Measurements from ENCODE around the gene OR10G7.

Gene OR10G7, protein sequence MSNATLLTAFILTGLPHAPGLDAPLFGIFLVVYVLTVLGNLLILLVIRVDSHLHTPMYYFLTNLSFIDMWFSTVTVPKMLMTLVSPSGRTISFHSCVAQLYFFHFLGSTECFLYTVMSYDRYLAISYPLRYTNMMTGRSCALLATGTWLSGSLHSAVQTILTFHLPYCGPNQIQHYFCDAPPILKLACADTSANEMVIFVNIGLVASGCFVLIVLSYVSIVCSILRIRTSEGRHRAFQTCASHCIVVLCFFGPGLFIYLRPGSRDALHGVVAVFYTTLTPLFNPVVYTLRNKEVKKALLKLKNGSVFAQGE

GRCh38 chr11:124041254-124041653 lies at the start of gene OR10G7:
TSS of gene OR10G7 (minus strand) at chr11:124041325. CDS start at chr11:124039001, 2,324 bp downstream.
- Histone ChIP-seq H3K4me1 (ENCODE audit: insufficient read depth, low read length) (no peaks in the 10 kb centered on the region), H3K36me3 (ENCODE audit: insufficient read depth, low read length) (no peaks in the 10 kb centered on the region), H3K9ac (ENCODE audit: low read depth, low read length) (no peak within 1 kb of the TSS), H3K9me3 (ENCODE audit: control insufficient read depth, insufficient read depth, low read length) (no peaks in the 10 kb centered on the region)

GRCh38 chr11:124085997-124086846 lies 45.1 kb upstream of the OR10G7 start:
- Histone ChIP-seq H3K9me3 (ENCODE audit: control insufficient read depth, insufficient read depth, low read length) (no peaks in the 10 kb centered on the region), H3K4me1 (ENCODE audit: insufficient read depth, low read length) (no peaks in the 10 kb centered on the region), H3K36me3 (ENCODE audit: insufficient read depth, low read length) (no peaks in the 10 kb centered on the region), H3K9ac (ENCODE audit: low read depth, low read length) (no peak overlapping the region)

- Histone ChIP-seq H3K9ac (ENCODE audit: low read depth, low read length) (no peak overlapping the region), H3K9me3 (ENCODE audit: control insufficient read depth, insufficient read depth, low read length) (no peaks in the 10 kb centered on the region), H3K36me3 (ENCODE audit: insufficient read depth, low read length) (no peaks in the 10 kb centered on the region), H3K4me1 (ENCODE audit: insufficient read depth, low read length) (peaks cover 5% of the 10 kb centered on the region; the same call in 1 of the 2 replicates)
Observed at GRCh38 chr11:124085583-124085982, 44.5 kb upstream of the OR10G7 start.

GRCh38 chr11:124082371-124082770 lies 41.2 kb upstream of the OR10G7 start:
- Histone ChIP-seq H3K9me3 (ENCODE audit: control insufficient read depth, insufficient read depth, low read length) (no peaks in the 10 kb centered on the region), H3K36me3 (ENCODE audit: insufficient read depth, low read length) (no peaks in the 10 kb centered on the region), H3K9ac (ENCODE audit: low read depth, low read length) (no peak overlapping the region), H3K4me1 (ENCODE audit: insufficient read depth, low read length) (peaks cover 8% of the 10 kb centered on the region; the same call in 1 of the 2 replicates)

GRCh38 chr11:124081483-124081882 lies 40.4 kb upstream of the OR10G7 start:
- H3K36me3 ChIP-seq (ENCODE audit: insufficient read depth, low read length) = no peaks in the 10 kb centered on the region
- no peak overlapping the region for H3K9ac ChIP-seq (ENCODE audit: low read depth, low read length)
- peaks cover 8% of the 10 kb centered on the region; the same call in 1 of the 2 replicates for H3K4me1 ChIP-seq (ENCODE audit: insufficient read depth, low read length)
- H3K9me3 ChIP-seq (ENCODE audit: control insufficient read depth, insufficient read depth, low read length) = no peaks in the 10 kb centered on the region

GRCh38 chr11:124080327-124081001 lies 39.3 kb upstream of the OR10G7 start:
- Histone ChIP-seq H3K36me3 (ENCODE audit: insufficient read depth, low read length) (no peaks in the 10 kb centered on the region), H3K4me1 (ENCODE audit: insufficient read depth, low read length) (peaks cover 8% of the 10 kb centered on the region; the same call in 1 of the 2 replicates), H3K9me3 (ENCODE audit: control insufficient read depth, insufficient read depth, low read length) (no peaks in the 10 kb centered on the region), H3K9ac (ENCODE audit: low read depth, low read length) (no peak overlapping the region)

- Histone ChIP-seq H3K9me3 (ENCODE audit: control insufficient read depth, insufficient read depth, low read length) (no peaks in the 10 kb centered on the region), H3K36me3 (ENCODE audit: insufficient read depth, low read length) (no peaks in the 10 kb centered on the region), H3K4me1 (ENCODE audit: insufficient read depth, low read length) (peaks cover 8% of the 10 kb centered on the region; the same call in 1 of the 2 replicates), H3K9ac (ENCODE audit: low read depth, low read length) (no peak overlapping the region)
Observed at GRCh38 chr11:124079631-124080326, 38.7 kb upstream of the OR10G7 start.

DNA sequence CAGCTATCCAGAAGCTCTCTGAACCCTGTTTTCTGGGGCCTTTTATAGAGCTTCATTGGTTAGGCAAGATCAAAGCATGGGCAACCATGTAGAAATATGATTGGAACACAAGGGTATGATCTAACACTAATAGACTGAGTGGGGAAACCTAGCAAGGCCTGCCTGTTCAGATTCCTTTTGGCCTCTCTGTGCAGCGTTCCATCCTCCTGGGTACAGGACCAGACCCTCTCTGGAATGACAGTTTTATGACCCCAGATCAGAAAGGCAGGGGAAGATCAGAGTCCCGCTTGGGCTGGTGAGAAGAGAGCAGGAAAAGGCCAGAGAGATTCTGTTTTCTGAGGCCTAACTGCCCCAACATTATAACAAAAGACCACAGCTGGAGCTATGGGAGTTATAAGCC lies 37.5 kb upstream of the OR10G7 start:
- H3K9ac ChIP-seq (ENCODE audit: low read depth, low read length) = no peak overlapping the region
- no peaks in the 10 kb centered on the region for H3K36me3 ChIP-seq (ENCODE audit: insufficient read depth, low read length)
- H3K9me3 ChIP-seq (ENCODE audit: control insufficient read depth, insufficient read depth, low read length) = no peaks in the 10 kb centered on the region
- peaks cover 8% of the 10 kb centered on the region; the same call in 1 of the 2 replicates for H3K4me1 ChIP-seq (ENCODE audit: insufficient read depth, low read length)

GRCh38 chr11:124077266-124077665 lies 36.1 kb upstream of the OR10G7 start:
- Histone ChIP-seq H3K4me1 (ENCODE audit: insufficient read depth, low read length) (peaks cover 8% of the 10 kb centered on the region; the same call in 1 of the 2 replicates), H3K9ac (ENCODE audit: low read depth, low read length) (no peak overlapping the region), H3K9me3 (ENCODE audit: control insufficient read depth, insufficient read depth, low read length) (no peaks in the 10 kb centered on the region), H3K36me3 (ENCODE audit: insufficient read depth, low read length) (no peaks in the 10 kb centered on the region)

DNA sequence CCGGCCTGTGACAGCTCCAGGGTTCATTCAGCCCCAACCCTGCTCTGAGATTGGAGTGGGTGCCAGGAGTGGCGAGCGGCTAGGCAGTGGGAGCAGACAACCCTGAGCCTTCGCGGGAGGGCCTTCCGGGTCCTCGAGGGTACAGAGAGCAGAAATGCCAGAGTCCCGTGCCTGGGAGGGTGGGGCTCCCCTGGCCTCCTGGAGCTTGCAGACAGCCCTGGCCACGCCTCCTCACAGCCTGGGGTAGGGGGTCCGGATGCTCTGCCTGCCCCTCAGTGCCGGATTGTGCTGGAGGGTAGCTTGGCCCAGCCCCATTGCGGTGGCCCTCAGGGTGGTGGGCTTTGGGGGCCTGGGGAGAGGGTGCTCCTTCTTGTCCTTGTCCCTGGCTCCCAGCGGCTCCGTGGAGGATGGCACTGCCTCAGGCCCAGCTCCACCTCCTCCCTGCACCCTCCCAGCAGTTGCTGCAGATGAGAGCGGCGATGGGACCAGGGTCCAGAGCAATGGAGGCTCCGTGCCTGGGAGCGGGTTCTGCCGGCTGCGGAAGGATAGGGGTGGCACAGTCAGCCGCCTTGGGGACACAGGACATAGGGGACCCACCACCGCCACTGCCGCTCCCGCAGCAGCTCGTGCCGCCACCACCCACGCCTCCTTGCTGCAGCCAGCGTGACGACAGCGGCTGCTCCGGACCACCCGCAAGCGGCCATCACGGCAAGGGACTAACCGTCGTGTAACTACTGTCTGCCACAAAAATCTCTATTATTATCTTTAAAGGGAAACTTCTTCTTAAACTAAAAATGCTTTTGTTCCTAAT lies 34.9 kb upstream of the OR10G7 start:
- Histone ChIP-seq H3K9me3 (ENCODE audit: control insufficient read depth, insufficient read depth, low read length) (no peaks in the 10 kb centered on the region), H3K36me3 (ENCODE audit: insufficient read depth, low read length) (no peaks in the 10 kb centered on the region), H3K9ac (ENCODE audit: low read depth, low read length) (peak overlapping the region; percentile 41; the same call in 1 of the 2 replicates), H3K4me1 (ENCODE audit: insufficient read depth, low read length) (peaks cover 8% of the 10 kb centered on the region; the same call in 1 of the 2 replicates)

DNA sequence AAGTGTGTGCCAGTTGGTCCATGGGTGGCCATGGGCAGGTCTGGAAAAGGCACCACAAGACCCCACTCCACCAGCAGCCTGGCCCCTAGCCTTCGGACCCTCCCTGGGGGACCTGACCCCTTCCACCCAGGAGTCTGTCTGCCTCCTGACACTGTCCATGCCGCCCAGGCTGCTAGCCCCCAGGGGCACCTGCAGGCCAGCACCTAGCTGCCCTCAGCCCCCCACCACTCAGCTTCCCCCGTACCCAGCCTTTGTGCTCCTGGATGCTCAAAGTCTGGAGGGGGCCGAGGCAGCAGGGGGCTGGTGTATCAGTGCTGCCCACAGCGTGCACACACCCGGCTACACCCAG lies 34.3 kb upstream of the OR10G7 start:
- H3K9me3 ChIP-seq (ENCODE audit: control insufficient read depth, insufficient read depth, low read length) = no peaks in the 10 kb centered on the region
- H3K9ac ChIP-seq (ENCODE audit: low read depth, low read length) = no peak overlapping the region
- H3K4me1 ChIP-seq (ENCODE audit: insufficient read depth, low read length) = 0 out of 2 replicates have a peak, but pooled peaks cover 3% of the 10 kb centered on the region
- no peaks in the 10 kb centered on the region for H3K36me3 ChIP-seq (ENCODE audit: insufficient read depth, low read length)

- Histone ChIP-seq H3K9ac (ENCODE audit: low read depth, low read length) (no peak overlapping the region), H3K36me3 (ENCODE audit: insufficient read depth, low read length) (no peaks in the 10 kb centered on the region), H3K9me3 (ENCODE audit: control insufficient read depth, insufficient read depth, low read length) (no peaks in the 10 kb centered on the region), H3K4me1 (ENCODE audit: insufficient read depth, low read length) (no peaks in the 10 kb centered on the region)
Observed at GRCh38 chr11:124074554-124074953, 33.4 kb upstream of the OR10G7 start.

GRCh38 chr11:124072147-124072546 lies 31.0 kb upstream of the OR10G7 start:
- no peaks in the 10 kb centered on the region for H3K4me1 ChIP-seq (ENCODE audit: insufficient read depth, low read length)
- no peaks in the 10 kb centered on the region for H3K36me3 ChIP-seq (ENCODE audit: insufficient read depth, low read length)
- H3K9me3 ChIP-seq (ENCODE audit: control insufficient read depth, insufficient read depth, low read length) = no peaks in the 10 kb centered on the region
- H3K9ac ChIP-seq (ENCODE audit: low read depth, low read length) = no peak overlapping the region
